AG10803 (cell line): ENCODE data around the gene PEA15.

Experiments used
- DNase-seq: peaks from one replicate; pipeline ENCODE4 v3.0.0; 2010; ENCODE audit warnings: low read depth
- H3K4me3 ChIP-seq: 2 replicates; pipeline ENCODE4 v1.5.1; 2011; ENCODE audit warnings: mild to moderate bottlenecking, low read length, control low read depth
- TF ChIP-seq, protein P1 (sequence below): conservative IDR thresholded peaks from 2 replicates; pipeline ENCODE4 v1.5.1; 2011; ENCODE audit warnings: mild to moderate bottlenecking, low read length, control low read depth, inconsistent platforms

PEA15 gene

DNA sequence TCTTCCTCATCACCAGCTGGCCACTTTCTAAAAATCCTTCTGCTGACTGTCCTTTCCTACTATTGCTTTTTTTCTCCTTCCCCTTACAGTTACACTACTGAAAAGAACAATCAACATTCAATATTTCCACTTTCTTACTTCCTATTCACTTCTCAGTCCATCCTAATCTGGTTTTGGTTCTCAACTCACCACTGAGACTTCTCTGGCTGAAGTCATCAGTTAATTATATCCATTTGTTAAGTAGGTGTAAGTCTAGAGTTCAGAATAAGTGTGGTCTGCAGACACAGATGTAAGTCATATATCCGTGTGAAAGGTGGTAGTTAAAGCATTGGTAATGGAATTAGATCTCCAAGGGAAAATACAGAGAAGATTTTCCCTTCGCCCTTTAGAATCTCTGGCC is 21.4 kb downstream of the PEA15 start:
- DNase-seq, result no peak
- TF ChIP-seq, protein P1, sequence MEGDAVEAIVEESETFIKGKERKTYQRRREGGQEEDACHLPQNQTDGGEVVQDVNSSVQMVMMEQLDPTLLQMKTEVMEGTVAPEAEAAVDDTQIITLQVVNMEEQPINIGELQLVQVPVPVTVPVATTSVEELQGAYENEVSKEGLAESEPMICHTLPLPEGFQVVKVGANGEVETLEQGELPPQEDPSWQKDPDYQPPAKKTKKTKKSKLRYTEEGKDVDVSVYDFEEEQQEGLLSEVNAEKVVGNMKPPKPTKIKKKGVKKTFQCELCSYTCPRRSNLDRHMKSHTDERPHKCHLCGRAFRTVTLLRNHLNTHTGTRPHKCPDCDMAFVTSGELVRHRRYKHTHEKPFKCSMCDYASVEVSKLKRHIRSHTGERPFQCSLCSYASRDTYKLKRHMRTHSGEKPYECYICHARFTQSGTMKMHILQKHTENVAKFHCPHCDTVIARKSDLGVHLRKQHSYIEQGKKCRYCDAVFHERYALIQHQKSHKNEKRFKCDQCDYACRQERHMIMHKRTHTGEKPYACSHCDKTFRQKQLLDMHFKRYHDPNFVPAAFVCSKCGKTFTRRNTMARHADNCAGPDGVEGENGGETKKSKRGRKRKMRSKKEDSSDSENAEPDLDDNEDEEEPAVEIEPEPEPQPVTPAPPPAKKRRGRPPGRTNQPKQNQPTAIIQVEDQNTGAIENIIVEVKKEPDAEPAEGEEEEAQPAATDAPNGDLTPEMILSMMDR, result no peak
- H3K4me3 ChIP-seq, result no peak overlapping the region

DNA sequence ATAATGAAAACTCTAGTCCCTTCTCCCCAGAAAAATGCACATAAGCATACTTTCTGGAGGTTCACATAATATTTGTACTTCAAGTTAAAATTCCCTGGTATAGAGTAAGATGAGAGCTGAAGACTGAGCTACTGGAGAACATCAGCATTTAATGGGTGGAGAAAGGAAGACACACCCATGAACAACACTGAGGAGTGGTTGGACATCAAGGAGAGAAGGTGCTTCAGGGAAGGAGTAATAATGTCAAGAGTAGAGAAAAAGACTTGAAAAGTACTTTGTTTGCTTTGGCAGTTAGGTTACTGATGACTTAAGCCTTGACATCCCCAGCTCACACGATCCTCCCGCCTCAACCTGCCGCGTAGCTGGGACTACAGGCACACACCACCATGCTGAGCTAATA is 21.9 kb downstream of the PEA15 start:
- TF ChIP-seq, protein P1, result no peak
- H3K4me3 ChIP-seq, result no peak overlapping the region
- no peak for DNase-seq

DNA sequence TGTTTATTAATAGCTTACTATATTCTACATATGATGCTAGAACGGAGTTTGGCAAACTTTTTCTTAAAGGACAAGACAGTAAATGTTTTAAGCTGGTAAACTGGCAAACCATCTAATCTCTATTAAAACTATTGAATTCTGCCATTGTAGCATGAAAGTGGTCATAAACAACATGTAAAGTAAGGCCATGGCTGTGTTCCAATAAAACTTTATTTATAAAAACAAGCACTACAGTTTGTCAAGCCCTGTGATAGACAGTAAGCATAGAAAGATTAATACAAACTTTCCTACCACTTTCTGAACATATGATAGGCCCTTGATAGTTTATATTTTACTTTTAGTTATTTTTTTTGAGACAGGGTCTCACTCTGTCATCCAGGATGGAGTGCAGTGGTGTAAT is 22.4 kb downstream of the PEA15 start:
- H3K4me3 ChIP-seq, result no peak overlapping the region
- no peak for DNase-seq
- TF ChIP-seq, protein P1, result no peak

DNA sequence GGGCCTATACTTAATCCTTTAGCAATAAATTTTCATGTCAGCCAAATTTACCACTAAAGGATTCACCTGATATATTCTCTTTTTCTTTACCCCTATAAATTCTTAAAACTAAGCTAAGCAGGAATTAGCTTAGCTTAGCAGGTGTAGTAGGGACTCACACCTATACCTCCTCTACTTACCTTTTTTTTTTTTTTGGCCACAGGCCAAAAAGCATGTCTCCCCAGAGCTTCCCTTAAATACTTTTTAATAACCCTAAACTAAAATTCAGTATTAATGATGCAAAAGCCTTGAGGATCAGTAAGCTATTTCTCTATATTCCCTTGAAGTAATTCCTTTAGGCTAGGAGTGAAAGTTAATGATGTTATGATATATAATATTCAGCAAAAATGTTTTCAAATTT is 23.2 kb downstream of the PEA15 start:
- DNase-seq, result no peak
- H3K4me3 ChIP-seq, result no peak overlapping the region
- TF ChIP-seq, protein P1, result no peak

DNA sequence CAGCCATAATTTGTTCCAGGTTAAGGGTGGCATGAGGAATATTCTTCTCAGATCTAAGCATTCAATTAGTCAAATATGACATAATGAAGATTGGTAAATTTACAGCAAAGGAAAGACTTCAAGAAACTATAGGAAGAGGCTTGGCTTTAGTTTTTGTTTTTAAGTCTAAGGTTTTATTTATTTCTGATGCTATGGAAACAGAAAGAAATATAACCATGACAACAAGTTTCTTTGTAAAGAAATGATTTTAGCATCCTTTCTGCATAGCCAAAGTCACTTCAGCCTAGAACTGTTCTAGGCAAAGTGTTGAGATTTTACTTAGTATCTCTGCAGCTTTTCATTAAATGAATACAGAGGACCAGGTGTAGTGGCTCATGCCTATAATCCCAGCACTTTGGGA is 27.7 kb downstream of the PEA15 start:
- no peak for DNase-seq
- TF ChIP-seq, protein P1, result no peak
- no peak overlapping the region for H3K4me3 ChIP-seq

DNA sequence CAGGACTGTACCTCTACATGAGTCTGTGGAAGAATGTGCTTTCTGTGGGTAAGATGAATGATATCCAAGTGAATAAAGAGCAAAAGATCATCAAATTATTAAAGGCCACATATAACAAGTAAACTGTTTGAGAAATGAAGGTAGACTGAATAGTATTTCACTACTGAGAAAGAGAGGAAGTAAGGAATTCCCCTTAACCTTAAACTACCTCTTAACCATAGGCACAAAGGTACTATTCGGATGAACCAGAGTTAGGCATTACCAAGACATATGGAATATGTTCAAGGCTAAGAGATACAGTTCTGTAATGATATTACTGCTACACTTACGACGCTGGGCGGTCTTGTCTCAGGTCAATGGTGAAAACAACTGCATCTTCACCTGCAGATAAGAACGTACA is 31.6 kb downstream of the PEA15 start:
- H3K4me3 ChIP-seq, result no peak overlapping the region
- TF ChIP-seq, protein P1, result no peak

DNA sequence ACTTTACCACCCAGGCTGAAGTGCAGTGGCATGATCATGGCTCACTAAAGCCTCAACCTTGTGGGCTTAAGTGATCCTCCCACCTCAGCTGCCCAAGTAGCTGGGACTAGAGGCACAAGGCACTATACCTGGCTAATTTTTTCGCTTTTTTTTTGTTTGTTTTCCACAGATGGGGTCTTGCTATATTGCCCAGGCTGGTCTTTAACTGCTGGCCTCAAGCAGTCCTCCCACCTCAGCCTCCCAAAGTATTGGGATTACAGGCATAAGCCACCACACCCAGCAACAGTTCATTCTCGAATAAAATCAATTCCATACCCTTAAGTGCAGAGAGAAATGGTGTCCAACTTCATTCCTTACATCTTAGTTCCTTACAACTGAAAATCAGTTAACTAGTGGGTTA is 32.4 kb downstream of the PEA15 start:
- H3K4me3 ChIP-seq, result no peak overlapping the region
- DNase-seq, result no peak
- TF ChIP-seq, protein P1, result no peak

More for the DNA sequence above, 31.6 kb downstream of the PEA15 start:
- DNase-seq, result no peak
